ENCODE results near the gene LMF1. TPM values are rescaled to one million over a fixed set of nuclear protein-coding genes. Genes with fewer than 3 reads are reported as not detected.

LMF1 gene
- total and polyA plus RNA-seq, 2 of the 8 experiments (the other 6 are each of a cell fraction or from before 2014, with no cell fraction given), result 3.5 to 9.1 TPM

DNA sequence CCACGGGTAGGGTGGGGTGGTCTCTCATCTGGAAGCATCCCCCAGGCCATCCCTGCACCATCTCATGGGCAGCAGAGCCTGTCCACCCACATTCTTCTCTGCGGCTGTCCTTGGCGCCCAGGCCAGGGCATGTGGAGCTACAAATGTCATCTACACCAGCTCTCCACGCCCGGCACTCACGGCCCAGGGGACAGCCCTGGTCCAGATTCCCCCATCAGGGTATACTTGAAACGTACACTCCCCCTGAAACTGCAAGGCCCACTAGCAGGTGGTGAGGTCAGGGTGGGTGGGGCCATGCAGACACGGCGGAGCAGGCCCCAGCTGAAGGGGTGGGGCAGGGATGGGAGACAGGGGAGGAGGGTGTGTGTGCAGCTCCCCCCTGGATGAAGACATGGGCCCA lies 7.6 kb upstream of the LMF1 start:
- Histone ChIP-seq H3K27me3 (replicated peaks in 1 of 4; ENCODE audit: control insufficient read depth in 3 of 4, extremely low read depth in 1 of 4, insufficient read depth in 3 of 4, low read length in 3 of 4) (peaks cover 29 to 50% (median 41%) of the 10 kb centered on the region in 4 experiments), H3K4me3 (ENCODE audit: extremely low read depth in 1 of 4, insufficient read depth in 2 of 4, low read depth in 3 of 4, low read length in 4 of 4) (no peak overlapping the region)
- CTCF ChIA-PET (ENCODE audit: partially characterized antibody), result interaction anchor here (0.9 kb wide), 1 partner anchor 228 kb away, joined by 3 read pairs; no protein-coding TSS in a partner anchor

More for the DNA sequence above, 7.6 kb upstream of the LMF1 start:
- H4K5ac ChIP-seq (ENCODE audit: insufficient read length, low read depth, low read length), result no peak overlapping the region
- FAIRE-seq, result no peak
- no peak overlapping the region for H3K56ac ChIP-seq (replicated peaks; ENCODE audit: insufficient read length, low read depth, low read length)
- TF ChIP-seq FOSL1 (IDR thresholded peaks at IDR 0.05; ENCODE audit: insufficient read depth, low read depth, low read length) (no peak), RBBP5 (IDR thresholded peaks at IDR 0.05; ENCODE audit: borderline replicate concordance, low read depth, low read length) (no peak), RXRA (IDR thresholded peaks at IDR 0.05; ENCODE audit: insufficient read depth, low read depth, low read length) (no peak), KDM4A (IDR thresholded peaks at IDR 0.05; ENCODE audit: low read depth, low read length, severe bottlenecking) (no peak), TBP (IDR thresholded peaks at IDR 0.05; ENCODE audit: low read depth, low read length) (no peak), GTF2F1 (IDR thresholded peaks at IDR 0.05; ENCODE audit: borderline replicate concordance, low read depth, low read length) (no peak), YY1 (IDR thresholded peaks at IDR 0.05; ENCODE audit: low read depth, low read length) (no peak), RNF2 (IDR thresholded peaks at IDR 0.05; ENCODE audit: borderline replicate concordance, low read depth, low read length, missing control alignments, poor library complexity, severe bottlenecking) (no peak)
- TF ChIP-seq, protein P1, sequence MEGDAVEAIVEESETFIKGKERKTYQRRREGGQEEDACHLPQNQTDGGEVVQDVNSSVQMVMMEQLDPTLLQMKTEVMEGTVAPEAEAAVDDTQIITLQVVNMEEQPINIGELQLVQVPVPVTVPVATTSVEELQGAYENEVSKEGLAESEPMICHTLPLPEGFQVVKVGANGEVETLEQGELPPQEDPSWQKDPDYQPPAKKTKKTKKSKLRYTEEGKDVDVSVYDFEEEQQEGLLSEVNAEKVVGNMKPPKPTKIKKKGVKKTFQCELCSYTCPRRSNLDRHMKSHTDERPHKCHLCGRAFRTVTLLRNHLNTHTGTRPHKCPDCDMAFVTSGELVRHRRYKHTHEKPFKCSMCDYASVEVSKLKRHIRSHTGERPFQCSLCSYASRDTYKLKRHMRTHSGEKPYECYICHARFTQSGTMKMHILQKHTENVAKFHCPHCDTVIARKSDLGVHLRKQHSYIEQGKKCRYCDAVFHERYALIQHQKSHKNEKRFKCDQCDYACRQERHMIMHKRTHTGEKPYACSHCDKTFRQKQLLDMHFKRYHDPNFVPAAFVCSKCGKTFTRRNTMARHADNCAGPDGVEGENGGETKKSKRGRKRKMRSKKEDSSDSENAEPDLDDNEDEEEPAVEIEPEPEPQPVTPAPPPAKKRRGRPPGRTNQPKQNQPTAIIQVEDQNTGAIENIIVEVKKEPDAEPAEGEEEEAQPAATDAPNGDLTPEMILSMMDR (IDR thresholded peaks at IDR 0.05; ENCODE audit: control extremely low read depth in 1 of 3, insufficient read depth in 1 of 3, low read depth in 1 of 3, low read length in 3 of 3), result no peak
- H3K23ac ChIP-seq (ENCODE audit: insufficient read length), result no peak overlapping the region
- H3K36me3 ChIP-seq (ENCODE audit: control insufficient read depth in 2 of 4, insufficient read depth in 4 of 4, low read length in 3 of 4), result no peaks in the 10 kb centered on the region; a peak in 1 of 8 replicates
- H4K20me1 ChIP-seq (replicated peaks in 1 of 2; ENCODE audit: control insufficient read depth in 1 of 2, insufficient read depth in 2 of 2, low read length in 2 of 2), result peaks cover 3 to 11% of the 10 kb centered on the region in 2 experiments
- no peak overlapping the region for H3K18ac ChIP-seq (ENCODE audit: extremely low read depth, low read length)
- WGBS, 2 experiments (ENCODE audit: extremely low coverage in 1 of 2, insufficient coverage in 1 of 2, insufficient read length in 1 of 2, insufficient replicate concordance in 2 of 2, low coverage in 1 of 2, low lambda C conversion rate in 2 of 2, missing lambda C conversion rate in 1 of 2), result 88% methylated on average over 7 of the region's 9 CpGs; no CpG with 5 or more reads in 1 of the 2 experiments
- H3K9ac ChIP-seq (replicated peaks in 1 of 4; ENCODE audit: extremely low read depth in 1 of 4, low read depth in 3 of 4, low read length in 3 of 4), result no peak overlapping the region
- no peak overlapping the region for H2AFZ ChIP-seq (ENCODE audit: low read length)
- H2AK5ac ChIP-seq (ENCODE audit: low read depth, low read length), result no peak overlapping the region
- no peak overlapping the region for H2BK120ac ChIP-seq (replicated peaks; ENCODE audit: low read depth, low read length)
- no peak overlapping the region for H3K14ac ChIP-seq (ENCODE audit: insufficient read length)
- POLR2A ChIA-PET (ENCODE audit: partially characterized antibody), result no interaction called here
- H3K23me2 ChIP-seq (ENCODE audit: low read depth, low read length), result peaks cover 10% of the 10 kb centered on the region; the same call in 1 of the 2 replicates
- no peak overlapping the region for H2BK20ac ChIP-seq (ENCODE audit: low read length)
- H3K27ac ChIP-seq (ENCODE audit: low read depth, low read length), result no peak overlapping the region
- no peaks in the 10 kb centered on the region for H3K79me2 ChIP-seq (ENCODE audit: control insufficient read depth in 1 of 2, insufficient read depth in 2 of 2, low read length in 2 of 2)
- no peaks in the 10 kb centered on the region for H3K9me3 ChIP-seq (ENCODE audit: insufficient read depth in 2 of 2, low read depth in 1 of 2, low read length in 1 of 2)
- H3K79me1 ChIP-seq (ENCODE audit: low read depth, low read length), result no peaks in the 10 kb centered on the region
- no peak overlapping the region for H2BK5ac ChIP-seq (ENCODE audit: low read depth, low read length)
- H4K8ac ChIP-seq (ENCODE audit: extremely low read depth, insufficient read depth, low read length), result no peak overlapping the region
- peaks cover 0 to 16% (median 7%) of the 10 kb centered on the region in 4 experiments; a peak in 6 of 7 replicates for H3K4me1 ChIP-seq (replicated peaks in 1 of 4; ENCODE audit: control insufficient read depth in 3 of 4, insufficient read depth in 4 of 4, low read length in 3 of 4)
- no peak overlapping the region for H2BK15ac ChIP-seq (ENCODE audit: low read length)
- no peak overlapping the region for H4K91ac ChIP-seq (replicated peaks; ENCODE audit: insufficient read length, low read length)
- no peak overlapping the region for H2BK12ac ChIP-seq (ENCODE audit: low read depth, low read length)
- no peak overlapping the region for H3K4me2 ChIP-seq (ENCODE audit: insufficient read depth in 1 of 2, low read depth in 2 of 2, low read length in 2 of 2)
- H3K4ac ChIP-seq (replicated peaks; ENCODE audit: insufficient read length, low read depth, low read length), result no peak overlapping the region
- DNase-seq (ENCODE audit: low read depth in 1 of 2, low spot score in 2 of 2), result no peak

Measured in H1 (cell line).